ENCODE measurements around the gene ITGA4. TPM values are rescaled to one million over a fixed set of nuclear protein-coding genes. Genes with fewer than 3 reads are reported as not detected.

ITGA4 gene
- total RNA-seq, 4 donors from 2014 or later, result 3.2 to 7.0 (median 4.6) TPM

GRCh38 chr2:181466661-181467576, 9.7 kb downstream of the ITGA4 start:
- Histone ChIP-seq H3K4me1 (no peaks in the 10 kb centered on the region), H3K36me3 (no peaks in the 10 kb centered on the region), H3K9me3 (no peaks in the 10 kb centered on the region), H3K27me3 (no peaks in the 10 kb centered on the region), H3K27ac (no peak overlapping the region), H3K4me3 (no peak overlapping the region)
- 11 to 55% methylated on average over 2 to 4 of the region's 4 CpGs for WGBS, 2 donors (ENCODE audit: low coverage in 1 of 2)
- TF ChIP-seq CTCF (IDR thresholded peaks at IDR 0.05) (peak; percentile 37 to 77 (median 60)), EP300 (IDR thresholded peaks at IDR 0.05) (no peak)
- no peak for ATAC-seq

GRCh38 chr2:181467966-181468707, 11.0 kb downstream of the ITGA4 start:
- ATAC-seq, result no peak
- H3K9me3 ChIP-seq, result no peaks in the 10 kb centered on the region
- TF ChIP-seq EP300 (IDR thresholded peaks at IDR 0.05), result no peak
- TF ChIP-seq POLR2AphosphoS5 (IDR thresholded peaks at IDR 0.05), result no peak
- TF ChIP-seq CTCF (IDR thresholded peaks at IDR 0.05), result no peak
- TF ChIP-seq POLR2A (IDR thresholded peaks at IDR 0.05), result no peak
- no peak overlapping the region for H3K4me3 ChIP-seq
- no peaks in the 10 kb centered on the region for H3K27me3 ChIP-seq
- H3K4me1 ChIP-seq, result no peaks in the 10 kb centered on the region
- WGBS, 2 donors (ENCODE audit: low coverage in 1 of 2), result 73 to 78% methylated on average over 3 of the region's 3 CpGs
- H3K36me3 ChIP-seq, result no peaks in the 10 kb centered on the region
- H3K27ac ChIP-seq, result no peak overlapping the region

- ATAC-seq, result no peak
- Histone ChIP-seq H3K9me3 (no peaks in the 10 kb centered on the region), H3K4me1 (no peaks in the 10 kb centered on the region), H3K27ac (no peak overlapping the region), H3K27me3 (no peaks in the 10 kb centered on the region), H3K36me3 (no peaks in the 10 kb centered on the region), H3K4me3 (no peak overlapping the region)
- 15 to 60% methylated on average over 1 of the region's 1 CpG for WGBS, 2 donors (ENCODE audit: low coverage in 1 of 2)
- TF ChIP-seq POLR2A (IDR thresholded peaks at IDR 0.05) (no peak), CTCF (IDR thresholded peaks at IDR 0.05) (no peak), EP300 (IDR thresholded peaks at IDR 0.05) (no peak), POLR2AphosphoS5 (IDR thresholded peaks at IDR 0.05) (no peak)
Measured at GRCh38 chr2:181468811-181469210, 11.6 kb downstream of the ITGA4 start.

GRCh38 chr2:181471226-181471625, 14.0 kb downstream of the ITGA4 start:
- H3K27me3 ChIP-seq, result no peaks in the 10 kb centered on the region
- no peak for ATAC-seq
- no peaks in the 10 kb centered on the region for H3K9me3 ChIP-seq
- no peaks in the 10 kb centered on the region for H3K4me1 ChIP-seq
- WGBS, 2 donors (ENCODE audit: low coverage in 1 of 2), result 72 to 78% methylated on average over 3 of the region's 3 CpGs
- no peak overlapping the region for H3K27ac ChIP-seq
- no peak for TF ChIP-seq POLR2A (IDR thresholded peaks at IDR 0.05)
- no peak for TF ChIP-seq POLR2AphosphoS5 (IDR thresholded peaks at IDR 0.05)
- TF ChIP-seq EP300 (IDR thresholded peaks at IDR 0.05), result no peak
- no peak for TF ChIP-seq CTCF (IDR thresholded peaks at IDR 0.05)
- no peak overlapping the region for H3K4me3 ChIP-seq
- no peaks in the 10 kb centered on the region for H3K36me3 ChIP-seq

Measured in gastroesophageal sphincter (tissue), 4 donors.